ENCODE results near the gene TMEM138. TPM values are rescaled to one million over a fixed set of nuclear protein-coding genes. Genes with fewer than 3 reads are reported as not detected.

TMEM138 gene
- 12.8 and 14.5 TPM in 2 replicates for total RNA-seq

GRCh38 chr11:61361741-61362541 is at the start of gene TMEM138, which contains the start of gene CYB561A3:
TSS of gene TMEM138 (plus strand) at chr11:61362374. CDS start at chr11:61364391, 2,017 bp downstream.
TSS of gene CYB561A3 (minus strand) at chr11:61361882. CDS start at chr11:61356713, 5,169 bp downstream.

GRCh38 chr11:61332797-61333549 is 29.2 kb upstream of the TMEM138 start, which contains the start of the genes DDB1 and TKFC:
TSS of gene DDB1 (minus strand) at chr11:61333105. CDS start at chr11:61332968, 137 bp downstream.
TSS of gene TKFC (plus strand) at chr11:61333228. CDS start at chr11:61334729, 1,501 bp downstream.

Other genes starting within 250 kb of the TMEM138 start
- gene VPS37C, start 200.9 kb upstream of the TMEM138 start, total RNA-seq: 5.7 and 7.0 TPM in 2 replicates
- gene PGA3, start 158.9 kb upstream of the TMEM138 start, total RNA-seq: not detected in 2 replicates
- not detected in 2 replicates for gene PGA4, start 140.0 kb upstream of the TMEM138 start, total RNA-seq
- gene PGA5, start 121.2 kb upstream of the TMEM138 start, total RNA-seq: not detected in 2 replicates
- gene VWCE, start 67.1 kb upstream of the TMEM138 start, total RNA-seq: 1.1 and 1.3 TPM in 2 replicates
- 320 and 326 TPM in 2 replicates for gene DDB1, start 29.3 kb upstream of the TMEM138 start, total RNA-seq
- 14.1 and 14.4 TPM in 2 replicates for gene TKFC, start 29.1 kb upstream of the TMEM138 start, total RNA-seq
- gene CYB561A3, start 492 bp upstream of the TMEM138 start, total RNA-seq: 36.1 and 49.1 TPM in 2 replicates
- 8.3 and 9.0 TPM in 2 replicates for gene TMEM216, start 30.2 kb downstream of the TMEM138 start, total RNA-seq
- 10.8 and 12.2 TPM in 2 replicates for gene CPSF7, start 67.6 kb downstream of the TMEM138 start, total RNA-seq
- gene SDHAF2, start 67.8 kb downstream of the TMEM138 start, total RNA-seq: 43.8 and 77.5 TPM in 2 replicates
- 0.11 TPM in 1 of 2 replicates, not detected in the other for gene LRRC10B, start 146.4 kb downstream of the TMEM138 start, total RNA-seq
- gene SYT7, start 218.7 kb downstream of the TMEM138 start, total RNA-seq: 0.22 and 0.43 TPM in 2 replicates

Data from dermis lymphatic vessel endothelial cell (primary cell).